SH-SY5Y (cell line): ENCODE measurements around the gene DEK.

Source experiments
- GATA2 ChIP-seq: IDR thresholded peaks from 2 replicates; pipeline ENCODE4 v1.6.1; 2011; ENCODE audit warnings: mild to moderate bottlenecking, low read depth, low read length
- GATA3 ChIP-seq: IDR thresholded peaks from 2 replicates; pipeline ENCODE4 v1.6.1; 2011; ENCODE audit warnings: low read depth, mild to moderate bottlenecking, low read length, moderate library complexity

DNA sequence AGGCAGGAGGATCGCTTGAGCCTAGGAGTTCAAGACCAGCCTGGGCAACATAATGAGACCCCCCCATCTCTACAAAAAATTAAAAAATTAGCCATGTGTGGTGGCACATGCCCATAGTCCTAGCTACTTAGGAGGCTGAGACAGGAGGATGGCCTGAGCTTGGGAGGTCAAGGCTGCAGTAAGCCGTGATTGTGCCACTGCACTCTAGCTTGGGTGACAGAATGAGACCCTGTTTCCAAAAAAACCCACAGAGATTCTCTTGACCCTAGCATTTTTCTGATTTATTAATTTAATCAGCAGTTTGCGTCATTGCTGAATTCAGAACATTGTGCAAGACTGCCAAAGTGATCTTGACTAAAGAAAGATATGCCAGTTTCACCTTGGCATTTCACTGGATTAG, 72.3 kb downstream of the DEK start:
- no peak for TF ChIP-seq GATA2
- no peak for TF ChIP-seq GATA3
